Muscle of leg (tissue), 16 donors: ENCODE results near the gene OR5K1. TPM values are rescaled to one million over a fixed set of nuclear protein-coding genes. Genes with fewer than 3 reads are reported as not detected.

Source experiments
- DNase-seq: peaks from one replicate; pipeline ENCODE4 v3.0.0; 2013
- H3K27ac ChIP-seq: one replicate; pipeline ENCODE4 v1.5.1; 2013; ENCODE audit warnings: mild to moderate bottlenecking, low read length, control low read depth
- H3K27me3 ChIP-seq: one replicate; pipeline ENCODE4 v1.6.1; 2013; ENCODE audit warnings: low read length; ENCODE audit not compliant: control insufficient read depth, insufficient read depth
- H3K36me3 ChIP-seq: one replicate; pipeline ENCODE4 v1.6.1; 2013; ENCODE audit warnings: low read length; ENCODE audit not compliant: control insufficient read depth, insufficient read depth
- H3K4me1 ChIP-seq: one replicate; pipeline ENCODE4 v1.6.1; 2013; ENCODE audit warnings: low read length; ENCODE audit not compliant: control insufficient read depth, insufficient read depth
- H3K4me3 ChIP-seq: one replicate; pipeline ENCODE4 v1.5.1; 2013; ENCODE audit warnings: low read length, control low read depth
- H3K9me3 ChIP-seq: replicated peaks from 2 replicates; pipeline ENCODE4 v1.6.1; 2013; ENCODE audit warnings: low read depth, low read length; ENCODE audit not compliant: control insufficient read depth
- WGBS: methylation state at CpG from one replicate; pipeline ENCODE4 v1.1.5; 2013; ENCODE audit warnings: missing lambda C conversion rate; ENCODE audit not compliant: insufficient coverage; 5-methylcytosine and 5-hydroxymethylcytosine counted together
- long read RNA-seq, 11 donors: transcript quantifications; one replicate each; lab custom pipeline, GENCODE V29; 2026
- polyA plus RNA-seq, 8 donors: library from polyadenylated mRNA; unstranded; fragments of 120-200 nt; gene quantifications; one replicate each; pipeline versions ENCODE4 v1.2.1 to v1.2.3, GENCODE V29; 2013; ENCODE audit warnings: inconsistent platforms in 1 of 8, low replicate concordance in 1 of 8; ENCODE audit not compliant: insufficient read length in 8 of 8, insufficient read depth in 1 of 8
- total RNA-seq: library from RNA; stranded (reverse); fragments of 120-200 nt; gene quantifications from one replicate; pipeline ENCODE4 v1.2.4, GENCODE V29; 2013

OR5K1 gene
- total RNA-seq (not detected), polyA plus RNA-seq (not detected)
- long read RNA-seq, donor 1: 0 reads
- long read RNA-seq, donor 2: 0 reads
- long read RNA-seq, donor 3: 0 reads
- long read RNA-seq, donor 4: 0 reads
- long read RNA-seq, donor 5: 0 reads
- long read RNA-seq, donor 6: 0 reads
- long read RNA-seq, donor 7: 0 reads
- long read RNA-seq, donor 8: 0 reads
- long read RNA-seq, donor 9: 0 reads
- long read RNA-seq, donor 10: 0 reads
- long read RNA-seq, donor 11: 0 reads

DNA sequence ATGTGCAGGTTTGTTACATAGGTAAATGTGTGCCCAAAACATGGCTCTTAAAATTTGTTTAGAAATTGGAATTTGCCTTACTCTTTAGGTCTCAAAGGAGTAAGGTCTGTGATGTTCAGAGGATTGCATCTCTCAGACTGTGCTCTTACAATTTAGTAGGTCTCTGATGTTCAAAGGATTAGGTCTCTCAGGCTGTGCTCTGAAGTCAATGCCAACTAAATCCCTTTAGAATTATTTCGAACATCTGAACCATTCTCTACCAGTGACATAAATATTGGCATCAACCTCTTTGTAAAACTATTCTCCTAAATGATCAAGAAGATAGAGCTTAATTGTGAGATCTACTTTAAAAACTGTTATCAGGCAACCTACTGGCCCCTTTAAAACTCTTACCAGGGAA is at the start of gene OR5K1:
Gene OR5K1 (plus strand): TSS at position 301 of the 400 bp plus-strand sequence. CDS start 6,376 bp downstream, outside the sequence.
- peaks cover 2% of the 10 kb centered on the region for H3K9me3 ChIP-seq

DNA sequence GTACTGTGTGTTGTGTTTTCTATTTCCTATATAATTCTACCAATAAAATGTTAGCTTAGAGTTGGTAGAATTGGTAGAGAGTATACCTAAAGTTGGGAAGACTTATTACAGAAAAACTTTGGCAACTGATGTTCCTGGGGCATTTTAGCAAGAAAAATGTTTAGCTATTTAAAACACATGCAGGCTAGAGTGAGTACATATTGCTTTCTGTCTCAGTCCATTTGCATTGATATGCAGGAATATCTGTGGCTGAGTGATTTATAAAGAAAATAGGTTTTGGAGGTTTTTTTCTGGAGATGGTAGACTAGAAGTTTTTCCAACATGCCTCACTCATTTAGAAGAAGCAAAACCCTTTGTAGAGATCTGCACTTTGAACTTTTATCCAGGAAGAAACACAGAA is 30.4 kb upstream of the OR5K1 start:
- no peak for DNase-seq
- Histone ChIP-seq H3K9me3 (peaks cover 16% of the 10 kb centered on the region), H3K27me3 (no peaks in the 10 kb centered on the region), H3K27ac (no peak overlapping the region), H3K4me1 (no peaks in the 10 kb centered on the region), H3K36me3 (no peaks in the 10 kb centered on the region), H3K4me3 (no peak overlapping the region)

More for the DNA sequence above, at the start of gene OR5K1:
- Histone ChIP-seq H3K4me1 (no peaks in the 10 kb centered on the region), H3K27me3 (no peaks in the 10 kb centered on the region), H3K36me3 (no peaks in the 10 kb centered on the region), H3K4me3 (no peak within 1 kb of the TSS), H3K27ac (no peak within 1 kb of the TSS)
- no CpG with 5 or more reads among the region's 1 CpG for WGBS
- no peak for DNase-seq

DNA sequence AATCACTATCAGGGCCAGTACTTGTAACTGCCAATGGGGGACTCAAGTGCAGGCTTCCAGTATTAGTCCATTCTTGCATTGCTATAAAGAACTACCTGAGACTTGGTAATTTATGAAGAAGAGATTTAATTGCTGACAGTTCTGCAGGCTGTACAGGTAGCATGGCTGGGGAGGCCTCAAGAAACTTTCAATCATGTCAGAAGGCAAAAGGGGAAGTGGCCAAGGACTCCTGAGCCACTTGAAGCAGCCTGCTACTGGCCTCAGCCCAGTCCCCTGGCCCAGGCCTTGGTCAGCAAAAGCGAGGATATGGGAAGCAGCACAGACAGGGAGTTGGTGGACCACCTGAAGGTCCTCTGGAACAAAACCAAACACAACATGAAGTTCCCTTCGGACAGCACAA is 29.2 kb upstream of the OR5K1 start:
- Histone ChIP-seq H3K4me3 (no peak overlapping the region), H3K27ac (no peak overlapping the region), H3K27me3 (no peaks in the 10 kb centered on the region), H3K9me3 (peaks cover 9% of the 10 kb centered on the region), H3K36me3 (no peaks in the 10 kb centered on the region), H3K4me1 (no peaks in the 10 kb centered on the region)
- DNase-seq: no peak
- WGBS: no CpG with 5 or more reads among the region's 2 CpGs

DNA sequence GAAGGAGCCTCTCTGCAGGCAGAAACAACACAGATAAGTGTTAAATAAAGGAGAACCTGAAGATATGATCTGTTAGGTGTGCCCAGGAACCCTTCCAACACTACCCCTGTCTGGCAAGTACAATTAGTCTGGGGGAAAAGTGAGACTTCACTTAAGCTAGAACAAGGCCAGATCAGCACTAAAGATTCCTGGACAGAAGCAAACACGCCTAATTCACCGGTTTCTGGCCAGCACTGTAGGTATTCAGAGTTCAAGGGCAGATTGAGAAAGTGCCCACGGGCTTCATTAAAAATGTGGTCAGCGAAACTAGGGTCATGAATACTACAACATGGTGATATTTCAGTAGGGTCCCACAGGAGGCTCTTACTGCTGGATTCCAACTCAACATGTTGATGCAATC is 28.6 kb upstream of the OR5K1 start:
- Histone ChIP-seq H3K27me3 (no peaks in the 10 kb centered on the region), H3K36me3 (no peaks in the 10 kb centered on the region), H3K9me3 (peaks cover 4% of the 10 kb centered on the region), H3K4me1 (no peaks in the 10 kb centered on the region), H3K4me3 (no peak overlapping the region), H3K27ac (no peak overlapping the region)
- no peak for DNase-seq
- WGBS: 40% methylated on average over 4 of the region's 4 CpGs

DNA sequence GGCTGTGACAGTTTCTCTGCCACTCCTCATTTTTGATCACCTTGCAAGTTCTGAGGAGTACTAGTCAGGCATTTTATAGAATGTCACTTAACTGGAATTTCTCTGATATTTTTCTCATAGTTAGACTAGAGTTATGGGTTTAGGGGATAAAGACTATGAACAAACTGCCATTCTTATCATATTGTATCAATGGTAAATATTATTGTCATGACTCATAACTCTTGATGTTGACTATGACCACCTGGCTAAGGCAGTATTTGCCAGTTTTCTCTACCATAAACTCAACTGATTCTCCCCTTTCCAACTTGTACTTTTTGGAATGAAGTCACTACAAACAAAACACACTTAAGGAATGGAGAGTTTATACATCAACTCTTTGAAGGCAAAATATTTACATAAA is 22.7 kb upstream of the OR5K1 start:
- no peaks in the 10 kb centered on the region for H3K4me1 ChIP-seq
- H3K27ac ChIP-seq: no peak overlapping the region
- H3K4me3 ChIP-seq: no peak overlapping the region
- no peaks in the 10 kb centered on the region for H3K9me3 ChIP-seq
- DNase-seq: no peak
- no peaks in the 10 kb centered on the region for H3K36me3 ChIP-seq
- no peaks in the 10 kb centered on the region for H3K27me3 ChIP-seq

DNA sequence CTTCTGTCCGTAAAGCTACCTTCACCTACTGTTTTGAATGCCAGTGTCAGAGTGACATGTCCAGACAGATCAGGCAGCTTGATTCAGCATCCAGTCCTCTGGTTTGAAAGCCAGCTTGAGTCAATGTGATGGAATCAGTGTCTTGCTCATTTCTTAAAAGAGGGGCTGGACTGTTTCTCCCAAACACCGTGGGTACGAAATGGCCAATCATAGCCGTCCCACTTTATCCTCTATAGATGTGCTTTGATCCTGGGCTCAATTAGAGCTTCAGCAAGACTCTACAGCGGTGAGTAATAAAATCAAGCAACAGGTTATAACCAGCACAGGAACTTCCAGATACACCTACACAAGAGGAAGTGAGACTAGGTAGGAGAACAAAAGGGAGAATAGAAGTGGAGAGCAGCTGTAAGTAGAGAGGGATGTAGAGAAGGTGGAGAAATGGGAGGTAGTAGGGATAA is 17.0 kb upstream of the OR5K1 start:
- H3K4me3 ChIP-seq: no peak overlapping the region
- H3K27ac ChIP-seq: no peak overlapping the region
- H3K27me3 ChIP-seq: no peaks in the 10 kb centered on the region
- DNase-seq: no peak
- H3K4me1 ChIP-seq: no peaks in the 10 kb centered on the region
- H3K9me3 ChIP-seq: no peaks in the 10 kb centered on the region
- WGBS: no CpG with 5 or more reads among the region's 5 CpGs
- H3K36me3 ChIP-seq: no peaks in the 10 kb centered on the region

DNA sequence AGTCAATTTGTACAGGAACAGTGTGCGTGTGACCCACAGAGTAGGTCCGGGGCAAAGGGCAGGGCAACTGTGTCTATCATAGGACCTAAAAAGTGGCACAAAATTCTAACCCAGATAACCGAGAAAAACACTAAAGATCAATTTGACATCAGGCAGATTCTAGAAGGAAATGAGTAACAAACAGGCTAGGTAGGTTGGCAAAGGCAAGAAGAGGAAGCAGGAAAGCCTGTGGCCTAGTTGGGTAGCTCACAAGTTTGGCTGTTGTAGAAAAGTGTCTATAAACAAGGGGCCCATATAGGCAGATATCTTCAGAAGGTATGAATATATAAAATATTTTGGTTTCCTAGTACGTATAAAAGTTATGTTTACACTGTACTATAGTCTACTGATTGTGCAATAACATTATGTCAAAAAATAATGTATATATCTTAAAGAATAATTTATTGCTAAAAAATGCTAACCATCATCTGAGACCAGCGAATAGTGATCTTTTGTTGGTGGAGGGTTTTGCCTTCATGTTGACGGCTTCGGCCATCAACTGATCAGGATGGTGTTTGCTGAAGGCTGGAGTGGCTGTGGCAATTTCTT is 13.3 kb upstream of the OR5K1 start:
- Histone ChIP-seq H3K36me3 (no peaks in the 10 kb centered on the region), H3K9me3 (no peaks in the 10 kb centered on the region), H3K4me1 (no peaks in the 10 kb centered on the region), H3K4me3 (no peak overlapping the region), H3K27ac (no peak overlapping the region), H3K27me3 (no peaks in the 10 kb centered on the region)
- WGBS: no CpG with 5 or more reads among the region's 7 CpGs
- DNase-seq: no peak

DNA sequence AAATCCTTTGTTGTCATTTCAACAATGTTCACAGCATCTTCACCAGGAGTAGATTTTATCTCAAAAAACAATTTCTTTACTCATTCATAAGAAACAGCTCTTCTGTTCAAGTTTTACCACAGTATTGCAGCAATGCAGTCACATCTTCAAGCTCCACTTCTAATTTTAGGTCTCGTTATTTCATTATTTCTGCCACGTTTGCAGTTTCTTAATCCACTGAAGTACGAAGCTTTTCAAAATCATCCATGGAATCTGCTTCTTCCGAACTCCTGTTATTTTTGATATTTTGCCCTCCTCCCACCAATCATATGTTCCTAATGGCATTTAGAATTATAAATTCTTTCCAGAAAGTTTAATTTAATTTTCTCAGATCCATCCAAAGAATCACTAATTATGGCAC is 12.6 kb upstream of the OR5K1 start:
- Histone ChIP-seq H3K4me1 (no peaks in the 10 kb centered on the region), H3K4me3 (no peak overlapping the region), H3K36me3 (no peaks in the 10 kb centered on the region), H3K9me3 (no peaks in the 10 kb centered on the region), H3K27ac (no peak overlapping the region), H3K27me3 (no peaks in the 10 kb centered on the region)
- 90% methylated on average over 2 of the region's 4 CpGs for WGBS
- DNase-seq: no peak

DNA sequence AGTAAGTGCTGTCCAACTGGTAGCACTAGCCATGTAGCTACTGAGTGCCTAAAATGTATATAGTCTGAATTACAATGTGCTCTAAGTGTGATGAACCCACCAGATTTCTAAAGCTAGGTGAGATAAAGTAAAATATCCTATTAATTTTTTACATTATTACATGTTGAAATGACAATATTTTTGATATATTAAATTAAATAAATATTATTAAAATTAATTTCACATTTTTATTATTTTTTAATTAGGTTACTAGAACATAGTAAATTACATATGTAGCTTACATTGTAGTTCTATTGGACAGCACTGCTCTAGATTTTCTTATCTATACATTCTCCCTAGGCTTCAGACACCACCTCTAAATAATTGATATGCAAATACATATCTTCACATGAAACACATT is 9.2 kb upstream of the OR5K1 start:
- H3K9me3 ChIP-seq: peaks cover 5% of the 10 kb centered on the region
- no peak for DNase-seq
- no peak overlapping the region for H3K27ac ChIP-seq
- H3K4me1 ChIP-seq: no peaks in the 10 kb centered on the region
- no peaks in the 10 kb centered on the region for H3K27me3 ChIP-seq
- H3K36me3 ChIP-seq: no peaks in the 10 kb centered on the region
- no peak overlapping the region for H3K4me3 ChIP-seq

DNA sequence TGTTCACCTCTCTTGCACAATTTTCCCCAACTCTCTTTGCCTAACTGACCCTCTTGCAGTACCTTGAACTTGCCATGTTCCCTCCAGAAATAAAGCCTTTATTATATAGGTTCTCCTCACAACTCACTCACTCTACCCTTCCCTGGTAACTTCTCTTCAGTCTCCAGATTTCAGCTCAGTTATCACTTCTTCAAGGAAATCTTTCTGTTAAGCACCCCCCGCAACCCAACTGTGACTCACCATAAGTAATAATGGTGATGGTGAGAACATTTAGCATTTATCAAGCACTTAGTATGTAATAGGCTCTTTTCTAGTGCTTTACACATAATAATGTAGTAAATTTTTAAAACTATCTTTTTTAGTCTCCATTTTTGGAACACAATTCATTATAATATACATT is 8.1 kb upstream of the OR5K1 start:
- H3K36me3 ChIP-seq: no peaks in the 10 kb centered on the region
- H3K9me3 ChIP-seq: peaks cover 5% of the 10 kb centered on the region
- no peak for DNase-seq
- H3K4me1 ChIP-seq: no peaks in the 10 kb centered on the region
- H3K27ac ChIP-seq: no peak overlapping the region
- WGBS: no CpG with 5 or more reads among the region's 1 CpG
- no peak overlapping the region for H3K4me3 ChIP-seq
- H3K27me3 ChIP-seq: no peaks in the 10 kb centered on the region

DNA sequence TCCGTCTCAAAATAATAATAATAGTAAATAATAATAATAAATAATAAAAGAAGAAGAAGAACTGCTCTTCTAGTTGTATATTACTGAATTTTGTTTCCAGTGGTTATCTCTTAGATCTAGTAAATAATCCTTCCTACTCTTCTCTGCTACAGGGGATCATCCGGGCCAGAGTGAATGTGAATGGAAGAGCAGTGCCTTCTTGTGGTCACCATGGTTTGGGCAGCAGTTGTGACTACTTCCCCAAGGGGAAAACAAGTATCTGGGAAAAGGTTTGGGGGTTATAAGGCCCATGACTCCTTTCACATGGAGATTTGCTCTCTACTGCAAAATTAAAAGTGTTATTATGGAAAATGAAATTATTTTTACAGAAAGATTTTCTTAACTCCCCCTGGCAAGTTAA is 5.5 kb upstream of the OR5K1 start:
- Histone ChIP-seq H3K36me3 (no peaks in the 10 kb centered on the region), H3K27me3 (no peaks in the 10 kb centered on the region), H3K4me3 (no peak overlapping the region), H3K27ac (no peak overlapping the region), H3K4me1 (no peaks in the 10 kb centered on the region), H3K9me3 (peaks cover 5% of the 10 kb centered on the region)
- no peak for DNase-seq
- no CpG with 5 or more reads among the region's 2 CpGs for WGBS
